ENCODE results near the gene SVIL.
"Not testable (repeated sequence)": the region's sequence is repeated elsewhere in the genome, so short reads cannot be mapped to it uniquely, and the experiment has no call there.

SVIL gene

DNA sequence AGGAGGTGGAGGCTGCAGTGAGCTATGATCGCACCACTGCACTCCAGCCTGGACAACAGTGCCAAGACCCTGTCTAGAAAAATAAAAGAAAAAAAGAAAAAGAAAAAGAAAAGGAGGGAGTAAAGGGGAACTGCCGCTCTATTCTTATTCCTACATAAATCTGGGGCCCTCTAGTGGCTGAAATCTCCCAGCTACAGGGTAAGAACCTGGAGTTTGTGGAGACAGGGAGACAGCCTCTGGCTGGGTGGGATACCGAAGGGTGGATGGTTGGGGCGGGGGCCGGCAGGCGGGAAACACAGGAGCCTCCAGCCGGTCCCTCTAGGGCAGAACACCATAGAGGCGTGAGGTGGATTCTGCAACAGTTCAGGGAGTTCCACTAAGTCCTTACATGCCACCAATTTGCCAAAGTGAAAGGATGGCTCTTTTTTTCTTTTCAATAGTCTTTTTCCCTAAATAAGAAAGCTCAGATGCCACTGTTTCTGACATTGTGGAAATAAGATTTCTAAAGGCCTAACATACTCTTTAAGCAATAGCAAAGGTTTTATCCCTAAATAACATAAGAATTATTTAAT is 117.3 kb downstream of the SVIL start:
- FAIRE-seq (no peak), DNase-seq (ENCODE audit: insufficient read length, low spot score) (peak; percentile 35)
- TF ChIP-seq, protein P1, sequence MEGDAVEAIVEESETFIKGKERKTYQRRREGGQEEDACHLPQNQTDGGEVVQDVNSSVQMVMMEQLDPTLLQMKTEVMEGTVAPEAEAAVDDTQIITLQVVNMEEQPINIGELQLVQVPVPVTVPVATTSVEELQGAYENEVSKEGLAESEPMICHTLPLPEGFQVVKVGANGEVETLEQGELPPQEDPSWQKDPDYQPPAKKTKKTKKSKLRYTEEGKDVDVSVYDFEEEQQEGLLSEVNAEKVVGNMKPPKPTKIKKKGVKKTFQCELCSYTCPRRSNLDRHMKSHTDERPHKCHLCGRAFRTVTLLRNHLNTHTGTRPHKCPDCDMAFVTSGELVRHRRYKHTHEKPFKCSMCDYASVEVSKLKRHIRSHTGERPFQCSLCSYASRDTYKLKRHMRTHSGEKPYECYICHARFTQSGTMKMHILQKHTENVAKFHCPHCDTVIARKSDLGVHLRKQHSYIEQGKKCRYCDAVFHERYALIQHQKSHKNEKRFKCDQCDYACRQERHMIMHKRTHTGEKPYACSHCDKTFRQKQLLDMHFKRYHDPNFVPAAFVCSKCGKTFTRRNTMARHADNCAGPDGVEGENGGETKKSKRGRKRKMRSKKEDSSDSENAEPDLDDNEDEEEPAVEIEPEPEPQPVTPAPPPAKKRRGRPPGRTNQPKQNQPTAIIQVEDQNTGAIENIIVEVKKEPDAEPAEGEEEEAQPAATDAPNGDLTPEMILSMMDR (IDR thresholded peaks at IDR 0.05; ENCODE audit: insufficient read depth, missing control alignments), result peak; percentile 68

DNA sequence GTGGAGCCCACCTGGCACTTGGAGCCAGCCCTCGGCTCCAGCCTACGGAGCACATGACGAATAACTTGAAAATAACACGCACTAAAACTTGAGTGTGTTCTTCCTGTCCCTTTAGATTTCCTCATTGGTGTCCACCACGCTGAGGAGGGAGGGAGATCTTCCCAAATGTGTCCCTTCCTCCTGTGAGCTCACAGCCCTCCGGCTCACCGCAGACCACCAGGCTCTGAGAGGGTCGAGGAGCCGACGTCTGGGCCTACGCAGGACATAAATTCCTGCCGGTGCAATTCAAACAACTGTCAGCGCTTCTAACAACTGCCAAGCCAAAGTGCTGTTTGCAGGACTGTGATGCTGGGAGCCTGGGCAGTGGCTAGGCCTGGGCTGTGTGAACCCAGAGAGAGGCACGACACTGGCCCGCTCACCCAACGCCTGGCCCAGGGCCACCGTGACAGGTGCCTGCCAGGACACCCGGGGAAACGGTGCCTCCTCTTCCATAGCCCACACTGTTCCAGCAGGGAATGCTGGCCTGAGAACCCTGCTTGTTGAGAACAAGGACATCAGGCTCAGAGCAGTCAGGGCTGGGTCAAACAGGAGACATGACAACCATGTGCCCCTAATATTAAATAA is 118.3 kb downstream of the SVIL start:
- not testable (repeated sequence) for DNase-seq (ENCODE audit: insufficient read length, low spot score); FAIRE-seq

DNA sequence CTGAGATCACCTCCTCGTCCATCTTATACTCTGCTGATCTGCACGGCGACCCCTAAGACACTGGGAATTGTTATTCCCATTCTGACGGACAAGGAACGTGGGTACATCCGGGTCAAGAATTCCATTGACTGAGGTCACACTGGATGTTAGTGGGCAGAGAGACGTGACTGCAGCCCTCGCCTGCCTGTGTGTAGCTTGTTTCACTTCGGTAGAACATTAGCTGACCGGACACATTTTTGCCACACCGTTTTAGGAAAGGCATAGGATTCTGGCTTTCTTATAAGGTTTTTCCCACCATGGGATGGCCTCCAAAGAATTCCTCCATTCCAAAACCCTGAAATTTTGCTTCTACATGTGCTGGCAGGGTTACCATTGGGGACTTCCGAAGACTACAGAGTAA is 118.9 kb downstream of the SVIL start:
- not testable (repeated sequence) for DNase-seq (ENCODE audit: insufficient read length, low spot score); FAIRE-seq

DNA sequence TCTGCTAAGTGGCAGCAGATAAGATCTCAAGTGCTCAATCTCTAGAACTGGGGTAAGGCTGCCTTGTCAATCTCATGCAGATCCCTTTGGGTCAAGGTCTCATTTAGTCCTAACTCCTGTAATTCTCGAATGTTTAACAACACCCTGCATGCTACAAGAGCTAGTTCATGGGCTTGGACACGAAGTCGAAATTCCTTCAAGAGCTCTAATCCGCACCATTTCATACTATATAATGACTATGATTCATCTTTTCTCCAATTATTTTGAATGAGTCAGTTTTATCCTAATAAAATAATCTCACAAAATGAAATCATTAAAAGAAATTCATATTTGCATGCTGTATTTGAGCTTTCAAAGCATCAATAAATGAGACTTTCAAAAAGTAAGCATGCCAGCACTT is 119.7 kb downstream of the SVIL start:
- not testable (repeated sequence) for DNase-seq (ENCODE audit: insufficient read length, low spot score); FAIRE-seq

DNA sequence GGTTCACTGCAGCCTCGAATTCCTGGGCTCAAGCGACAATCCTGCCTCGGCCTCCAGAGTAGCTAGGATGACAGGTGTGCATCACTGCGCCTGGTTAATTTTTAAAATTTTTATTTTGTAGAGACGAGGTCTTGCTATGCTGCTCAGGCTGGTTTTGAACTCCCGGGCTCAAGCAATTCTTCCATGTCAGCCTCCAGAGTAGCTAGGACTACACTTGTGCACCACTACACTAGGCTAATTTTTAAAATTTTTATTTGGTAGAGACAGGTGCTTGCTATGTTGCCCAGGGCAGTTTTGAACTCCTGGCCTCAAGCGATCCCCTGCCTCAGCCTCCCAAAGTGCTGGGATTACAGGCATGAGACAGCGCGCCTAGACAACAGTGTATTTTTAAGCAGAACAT is 120.5 kb downstream of the SVIL start:
- no peak for FAIRE-seq

DNA sequence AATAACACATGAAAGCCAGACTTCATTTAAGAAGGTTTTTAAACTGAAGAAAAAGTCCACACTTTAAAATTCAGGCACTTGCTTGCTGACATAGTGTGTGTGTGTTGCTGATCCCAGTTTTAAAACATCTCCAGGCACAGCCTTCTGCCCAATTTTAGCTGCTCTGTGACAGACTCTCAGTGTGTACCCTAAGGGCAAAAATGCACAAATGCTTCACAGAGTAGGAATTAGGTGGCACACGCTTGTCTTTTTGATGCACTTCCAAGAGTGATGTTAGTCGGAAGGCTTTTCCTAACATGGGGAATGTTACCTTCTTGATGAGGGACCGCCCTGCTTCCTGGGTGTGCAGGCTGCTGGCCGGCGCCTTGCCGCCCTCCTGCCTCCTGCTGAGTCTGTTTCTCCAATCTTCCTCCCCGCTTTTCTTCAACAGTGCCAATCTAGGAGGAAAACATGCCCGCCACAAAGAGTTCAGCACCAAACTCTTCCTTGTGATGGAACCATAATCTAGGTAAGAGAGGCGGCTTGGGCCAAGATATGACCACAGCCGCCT is 122.3 kb downstream of the SVIL start:
- FAIRE-seq, result no peak
- TF ChIP-seq, protein P1 (IDR thresholded peaks at IDR 0.05; ENCODE audit: insufficient read depth, missing control alignments), result no peak
- no peak for DNase-seq (ENCODE audit: insufficient read length, low spot score)

More for the DNA sequence above, 120.5 kb downstream of the SVIL start:
- TF ChIP-seq, protein P1 (IDR thresholded peaks at IDR 0.05; ENCODE audit: insufficient read depth, missing control alignments), result no peak
- DNase-seq (ENCODE audit: insufficient read length, low spot score), result no peak

DNA sequence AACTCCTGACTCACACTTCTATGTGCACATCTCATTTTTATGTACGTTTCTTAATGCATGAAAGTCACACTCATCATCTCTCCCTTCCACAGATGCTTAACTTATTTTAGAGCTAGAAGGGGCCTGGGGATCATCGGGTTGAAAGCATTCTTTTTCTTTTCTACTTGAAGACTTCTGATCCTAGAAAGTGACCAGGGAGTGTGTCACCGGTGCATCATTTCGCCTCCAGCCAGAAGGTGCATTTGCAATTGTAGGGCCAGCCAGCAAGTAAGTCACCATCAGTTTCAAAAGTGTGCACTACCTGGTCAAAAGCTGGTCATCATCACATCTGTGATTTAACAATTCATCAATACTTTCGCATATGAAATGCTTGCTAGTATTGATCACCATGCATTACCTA is 123.0 kb downstream of the SVIL start:
- DNase-seq (ENCODE audit: insufficient read length, low spot score); FAIRE-seq: not testable (repeated sequence)

DNA sequence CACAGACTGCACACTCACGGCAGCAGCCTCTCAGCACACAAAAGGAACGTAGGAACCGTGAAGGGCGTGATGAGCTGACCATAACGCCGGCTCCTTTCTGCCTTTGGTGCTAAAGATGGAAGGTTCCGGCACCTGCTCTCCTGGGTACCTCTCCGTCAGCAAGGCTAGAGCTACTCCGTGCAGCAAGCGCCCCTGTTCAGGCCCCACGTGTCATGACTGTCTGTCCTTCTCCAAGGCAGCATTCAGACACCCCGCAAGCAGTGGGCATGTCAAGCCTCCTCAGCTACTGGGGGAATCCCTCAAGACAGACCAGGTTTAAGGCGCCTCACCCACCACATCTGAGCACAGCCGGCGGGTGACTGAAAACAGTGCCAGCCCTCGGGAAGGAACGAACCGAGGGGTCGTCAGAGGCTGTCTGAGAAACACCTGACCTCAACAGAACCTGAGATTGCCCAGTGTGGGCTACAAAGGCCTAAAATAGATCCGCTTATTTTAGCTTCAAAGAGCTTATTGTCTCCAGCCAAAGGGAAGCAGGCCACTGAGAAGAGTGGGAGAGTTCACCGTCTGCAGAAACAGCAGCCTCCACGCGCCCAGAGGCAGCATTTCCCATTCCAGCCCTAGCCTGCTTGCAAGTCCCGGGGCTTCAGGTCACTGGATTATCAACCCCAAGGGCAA is 124.2 kb downstream of the SVIL start:
- not testable (repeated sequence) for DNase-seq (ENCODE audit: insufficient read length, low spot score); FAIRE-seq

DNA sequence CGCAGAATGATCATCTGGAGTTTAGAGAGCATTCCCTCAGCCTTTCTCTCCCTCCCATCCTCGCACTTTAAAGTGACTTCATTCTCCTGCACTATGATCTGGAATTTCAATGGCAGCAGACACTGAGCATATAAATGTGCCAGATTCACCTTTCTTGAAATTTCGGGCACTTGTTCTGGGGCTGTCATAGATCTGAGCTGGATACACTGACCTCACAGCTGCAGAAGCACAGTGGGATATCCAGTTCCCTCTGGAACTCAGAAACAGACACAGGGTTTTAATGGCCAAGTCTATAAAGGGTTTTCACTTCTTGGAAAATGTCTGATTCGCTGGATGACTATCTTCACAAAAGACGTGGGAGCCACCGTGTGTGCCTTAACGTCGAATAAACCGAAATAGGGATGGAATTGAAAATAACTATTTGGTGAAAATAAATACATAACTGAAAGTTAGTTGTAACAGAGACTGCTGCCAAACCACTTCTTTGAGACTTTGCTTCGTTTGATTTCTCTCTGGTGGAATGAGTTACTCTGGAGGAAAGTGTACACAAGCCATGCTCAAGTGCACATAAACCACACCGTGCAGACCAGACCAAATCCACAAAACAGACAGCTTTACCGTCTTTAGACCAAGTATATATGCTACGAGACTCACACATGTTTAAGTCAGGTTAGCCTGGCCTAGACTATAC is 126.1 kb downstream of the SVIL start:
- no peak for DNase-seq (ENCODE audit: insufficient read length, low spot score)
- TF ChIP-seq, protein P1 (IDR thresholded peaks at IDR 0.05; ENCODE audit: insufficient read depth, missing control alignments), result no peak
- FAIRE-seq, result no peak

DNA sequence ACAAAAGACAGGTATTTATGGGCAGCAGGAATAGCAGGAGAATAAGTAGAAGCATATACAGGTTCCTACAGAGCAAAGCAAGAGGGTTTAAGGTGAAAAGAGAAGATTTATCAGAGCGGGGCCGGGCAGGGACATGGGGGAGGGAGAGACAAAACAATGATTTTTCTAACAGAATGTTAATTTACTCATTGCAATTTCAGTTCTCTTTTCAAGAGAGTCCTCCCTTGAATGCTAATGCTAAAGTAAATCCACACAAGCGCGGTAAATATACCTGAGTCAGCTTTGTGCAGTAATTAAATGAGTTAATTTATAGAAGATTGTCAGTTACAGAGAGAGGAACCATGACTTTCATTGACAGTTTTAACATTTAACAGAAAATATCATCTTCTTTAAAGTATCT is 127.0 kb downstream of the SVIL start:
- DNase-seq (ENCODE audit: insufficient read length, low spot score), result not testable (repeated sequence)
- FAIRE-seq, result peak; percentile 84

DNA sequence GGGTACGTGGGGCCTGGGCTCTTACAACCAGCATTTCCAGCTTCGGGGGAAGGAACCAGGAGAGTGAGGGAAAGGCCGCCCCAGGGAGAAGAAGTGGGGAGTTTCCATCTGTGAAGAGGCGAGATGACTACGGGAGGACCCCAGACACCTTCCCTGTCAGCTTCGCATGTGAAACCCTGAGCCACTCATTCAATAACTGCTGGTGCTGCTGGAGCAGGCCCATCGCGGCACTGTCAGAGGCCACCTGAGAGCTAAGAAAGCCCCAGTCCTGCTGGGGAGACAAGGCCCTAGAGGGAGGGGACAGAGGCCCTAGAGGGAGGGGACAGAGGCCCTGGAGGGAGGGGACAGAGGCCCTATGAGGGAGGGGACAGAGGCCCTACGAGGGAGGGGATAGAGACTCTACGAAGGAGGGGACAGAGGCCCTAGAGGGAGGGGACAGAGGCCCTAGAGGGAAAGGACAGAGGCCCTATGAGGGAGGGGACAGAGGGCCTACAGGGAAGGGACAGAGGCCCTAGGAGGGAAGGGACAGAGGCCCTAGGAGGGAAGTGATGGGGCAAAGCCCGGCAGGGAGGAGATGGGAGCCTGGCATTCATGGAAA is 128.3 kb downstream of the SVIL start:
- not testable (repeated sequence) for FAIRE-seq; DNase-seq (ENCODE audit: insufficient read length, low spot score)

All from D721Med (cell line).